GM10847 (cell line): ENCODE results near the gene BTN1A1.

Source experiments
- POLR2A ChIP-seq: IDR thresholded peaks from 2 replicates; pipeline ENCODE4 v1.6.1; 2011; ENCODE audit not compliant: insufficient read length; ENCODE audit errors: extremely low read depth

Gene BTN1A1

DNA sequence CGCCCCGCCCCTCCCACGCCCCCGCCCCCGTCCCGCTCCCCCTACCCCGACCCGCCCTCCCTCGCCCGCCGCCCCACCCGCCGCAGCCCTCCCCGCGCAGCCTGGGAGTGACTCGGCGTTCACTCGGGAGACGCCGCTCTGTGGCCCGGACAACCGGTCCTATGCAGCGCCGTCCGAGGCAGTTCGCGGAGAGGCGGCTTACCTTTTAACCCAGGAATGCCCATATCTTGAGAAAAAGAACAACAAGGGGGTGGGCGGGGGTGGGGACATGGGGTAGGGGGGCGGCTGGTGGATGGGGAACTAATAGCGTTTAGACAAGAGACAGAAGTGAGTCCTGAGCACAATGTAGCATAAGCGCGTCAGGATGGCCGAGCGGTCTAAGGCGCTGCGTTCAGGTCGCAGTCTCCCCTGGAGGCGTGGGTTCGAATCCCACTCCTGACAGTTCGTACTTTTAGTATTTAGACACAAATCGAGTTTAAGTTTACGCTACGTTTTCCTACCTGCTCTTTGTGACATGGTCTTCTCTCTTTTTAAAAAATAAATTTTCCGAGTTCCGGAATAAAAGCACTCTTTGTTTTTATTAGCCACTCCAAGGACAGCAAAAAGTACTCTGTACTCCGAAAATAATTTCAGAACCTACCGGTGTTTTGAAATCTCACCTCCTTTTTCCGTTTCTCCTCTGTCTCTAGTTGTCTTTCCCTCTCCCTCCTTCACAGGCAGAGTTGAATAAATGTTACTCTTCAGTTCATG lies 20.9 kb downstream of the BTN1A1 start:
- TF ChIP-seq POLR2A = peak; percentile 26

- peak; percentile 38 for TF ChIP-seq POLR2A
Observed at GRCh38 chr6:26521600-26522391, 21.7 kb downstream of the BTN1A1 start.

DNA sequence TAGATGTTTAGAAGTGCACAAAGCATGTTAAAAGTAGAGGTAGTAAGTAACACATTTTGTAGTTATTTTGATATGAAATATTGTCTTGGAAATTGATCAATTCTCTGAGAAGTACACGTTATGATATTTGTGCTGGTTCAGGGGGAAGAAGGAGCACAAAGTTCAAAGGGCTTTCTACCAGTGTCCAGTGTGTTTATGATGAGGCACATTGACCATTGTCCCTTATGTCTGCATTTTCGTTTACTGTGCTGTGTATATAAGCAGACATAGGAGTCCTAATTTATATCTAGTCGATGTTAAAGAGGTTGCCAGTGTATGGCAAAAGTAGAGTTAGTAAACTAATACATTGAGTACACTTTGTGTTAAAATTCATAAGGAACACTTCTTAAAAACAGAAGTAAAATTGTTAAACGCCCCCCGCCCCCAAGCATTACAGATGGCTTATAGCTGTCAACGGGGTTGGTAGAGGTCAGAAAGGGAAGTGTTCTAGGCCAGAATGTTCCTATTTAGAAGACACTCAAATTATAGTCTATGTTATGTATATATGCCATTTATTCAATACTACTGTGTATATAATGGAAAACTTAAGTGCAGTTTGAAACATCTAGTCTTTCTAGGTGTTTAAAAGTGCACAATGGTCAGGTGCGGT lies 24.7 kb downstream of the BTN1A1 start:
- no peak for TF ChIP-seq POLR2A

GRCh38 chr6:26525838-26526237 lies 25.7 kb downstream of the BTN1A1 start:
- TF ChIP-seq POLR2A = no peak

- no peak for TF ChIP-seq POLR2A
Observed at GRCh38 chr6:26526928-26527327, 26.8 kb downstream of the BTN1A1 start.

DNA sequence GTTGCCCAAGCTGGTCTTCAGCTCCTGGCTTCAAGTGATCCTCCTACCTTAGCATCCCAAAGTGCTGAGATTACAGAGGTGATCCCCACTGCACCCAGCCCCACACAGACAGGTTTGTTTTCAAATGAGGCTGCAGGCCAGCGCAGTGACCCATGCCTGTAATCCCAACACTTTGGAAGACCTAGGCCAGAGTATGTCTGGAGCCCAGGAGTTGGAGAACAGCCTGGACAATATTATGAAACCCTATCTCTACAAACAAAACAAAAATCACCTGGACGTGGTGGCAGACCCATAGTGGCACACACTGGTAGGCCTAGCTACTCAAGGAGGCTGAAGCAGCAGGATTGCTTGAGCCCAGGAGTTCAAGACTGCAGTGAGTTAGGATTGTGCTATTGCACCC lies 30.1 kb downstream of the BTN1A1 start:
- no peak for TF ChIP-seq POLR2A

- no peak for TF ChIP-seq POLR2A
Observed at GRCh38 chr6:26531897-26532296, 31.8 kb downstream of the BTN1A1 start.

DNA sequence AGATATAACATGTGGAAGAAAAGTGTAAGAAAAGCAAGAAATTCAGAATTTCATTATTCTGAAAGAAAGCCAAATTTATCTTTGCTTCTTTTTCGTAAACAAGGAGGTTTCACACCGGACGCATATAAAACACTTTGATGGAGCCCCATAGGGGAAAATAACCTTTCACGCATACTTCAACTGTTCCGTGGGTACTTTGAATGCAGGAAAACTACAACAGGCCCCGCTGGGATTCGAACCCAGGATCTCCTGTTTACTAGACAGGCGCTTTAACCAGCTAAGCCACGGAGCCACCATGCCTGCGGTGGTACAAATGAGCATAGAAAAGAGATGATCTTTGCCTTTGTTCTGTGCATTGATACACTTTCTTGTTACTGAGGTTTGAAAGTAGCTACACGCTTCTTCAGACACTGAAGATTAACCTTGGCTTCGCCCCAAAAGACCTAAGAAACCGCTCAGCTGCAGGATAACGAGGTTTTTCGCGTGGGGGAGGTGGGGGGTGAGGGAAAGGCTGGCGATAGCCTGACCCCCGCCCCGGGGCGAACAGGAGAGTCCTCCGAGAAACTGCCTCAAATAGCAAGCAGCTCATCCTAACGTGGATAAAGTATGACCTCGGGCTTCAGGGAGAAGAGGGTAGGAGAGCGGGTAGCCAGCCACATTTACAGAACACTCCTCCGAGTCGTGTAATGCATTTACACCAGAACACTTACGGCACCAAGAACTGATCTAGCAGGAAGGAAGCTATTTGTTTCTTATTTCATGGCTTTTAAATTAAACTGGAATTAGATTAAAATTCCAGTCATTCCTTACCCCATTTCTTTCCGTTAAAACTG lies 32.8 kb downstream of the BTN1A1 start:
- no peak for TF ChIP-seq POLR2A

DNA sequence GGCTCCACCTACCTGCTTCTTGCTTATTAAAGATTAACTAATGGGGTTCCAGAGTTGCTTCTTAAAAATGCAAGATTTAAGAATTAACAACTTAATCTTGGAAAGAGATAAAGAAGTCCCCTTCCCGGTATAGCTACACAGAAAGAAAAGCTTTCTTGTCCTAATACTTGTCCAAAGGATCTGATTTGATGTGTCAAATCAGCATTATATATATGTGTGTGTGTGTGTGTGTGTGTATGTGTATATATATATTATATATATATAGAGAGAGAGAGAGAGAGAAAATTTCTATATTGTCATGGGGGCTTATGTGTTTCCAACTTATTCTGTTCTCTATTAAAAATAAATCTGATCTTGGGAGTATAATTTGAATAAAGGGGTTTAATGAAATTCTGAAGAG lies 33.4 kb downstream of the BTN1A1 start:
- TF ChIP-seq POLR2A = no peak

GRCh38 chr6:26534681-26535465 lies 34.8 kb downstream of the BTN1A1 start:
- no peak for TF ChIP-seq POLR2A

GRCh38 chr6:26536571-26537159 lies 36.6 kb downstream of the BTN1A1 start:
- TF ChIP-seq POLR2A = no peak

GRCh38 chr6:26537160-26537845 lies 37.2 kb downstream of the BTN1A1 start:
- TF ChIP-seq POLR2A = no peak

GRCh38 chr6:26537846-26538571 lies 37.9 kb downstream of the BTN1A1 start, which contains the start of gene HMGN4:
Gene HMGN4 (plus strand): TSS chr6:26538366. CDS start chr6:26545207, 6,841 bp downstream.
- TF ChIP-seq POLR2A = peak; percentile 74
